ENCODE data around the gene EEF1G.

GRCh38 chr11:62514151-62514550 lies 59.5 kb downstream of the EEF1G start:
- TF ChIP-seq, protein P1, sequence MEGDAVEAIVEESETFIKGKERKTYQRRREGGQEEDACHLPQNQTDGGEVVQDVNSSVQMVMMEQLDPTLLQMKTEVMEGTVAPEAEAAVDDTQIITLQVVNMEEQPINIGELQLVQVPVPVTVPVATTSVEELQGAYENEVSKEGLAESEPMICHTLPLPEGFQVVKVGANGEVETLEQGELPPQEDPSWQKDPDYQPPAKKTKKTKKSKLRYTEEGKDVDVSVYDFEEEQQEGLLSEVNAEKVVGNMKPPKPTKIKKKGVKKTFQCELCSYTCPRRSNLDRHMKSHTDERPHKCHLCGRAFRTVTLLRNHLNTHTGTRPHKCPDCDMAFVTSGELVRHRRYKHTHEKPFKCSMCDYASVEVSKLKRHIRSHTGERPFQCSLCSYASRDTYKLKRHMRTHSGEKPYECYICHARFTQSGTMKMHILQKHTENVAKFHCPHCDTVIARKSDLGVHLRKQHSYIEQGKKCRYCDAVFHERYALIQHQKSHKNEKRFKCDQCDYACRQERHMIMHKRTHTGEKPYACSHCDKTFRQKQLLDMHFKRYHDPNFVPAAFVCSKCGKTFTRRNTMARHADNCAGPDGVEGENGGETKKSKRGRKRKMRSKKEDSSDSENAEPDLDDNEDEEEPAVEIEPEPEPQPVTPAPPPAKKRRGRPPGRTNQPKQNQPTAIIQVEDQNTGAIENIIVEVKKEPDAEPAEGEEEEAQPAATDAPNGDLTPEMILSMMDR (IDR thresholded peaks at IDR 0.05; ENCODE audit: low read depth, low read length) = no peak
- TF ChIP-seq POLR2A (IDR thresholded peaks at IDR 0.05; ENCODE audit: extremely low read depth, insufficient read length) = no peak
- TF ChIP-seq, protein P2, sequence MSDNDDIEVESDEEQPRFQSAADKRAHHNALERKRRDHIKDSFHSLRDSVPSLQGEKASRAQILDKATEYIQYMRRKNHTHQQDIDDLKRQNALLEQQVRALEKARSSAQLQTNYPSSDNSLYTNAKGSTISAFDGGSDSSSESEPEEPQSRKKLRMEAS (IDR thresholded peaks at IDR 0.05; ENCODE audit: low read depth, low read length) = no peak
